Smooth muscle cell of the brain vasculature (primary cell): ENCODE results near the gene PIP.
"Not testable (repeated sequence)": the region's sequence is repeated elsewhere in the genome, so short reads cannot be mapped to it uniquely, and the experiment has no call there.

Experiments
- DNase-seq: peaks from one replicate; pipeline ENCODE4 v3.0.0-alpha.2; 2012; ENCODE audit warnings: low read depth, low spot score

The PIP gene

DNA sequence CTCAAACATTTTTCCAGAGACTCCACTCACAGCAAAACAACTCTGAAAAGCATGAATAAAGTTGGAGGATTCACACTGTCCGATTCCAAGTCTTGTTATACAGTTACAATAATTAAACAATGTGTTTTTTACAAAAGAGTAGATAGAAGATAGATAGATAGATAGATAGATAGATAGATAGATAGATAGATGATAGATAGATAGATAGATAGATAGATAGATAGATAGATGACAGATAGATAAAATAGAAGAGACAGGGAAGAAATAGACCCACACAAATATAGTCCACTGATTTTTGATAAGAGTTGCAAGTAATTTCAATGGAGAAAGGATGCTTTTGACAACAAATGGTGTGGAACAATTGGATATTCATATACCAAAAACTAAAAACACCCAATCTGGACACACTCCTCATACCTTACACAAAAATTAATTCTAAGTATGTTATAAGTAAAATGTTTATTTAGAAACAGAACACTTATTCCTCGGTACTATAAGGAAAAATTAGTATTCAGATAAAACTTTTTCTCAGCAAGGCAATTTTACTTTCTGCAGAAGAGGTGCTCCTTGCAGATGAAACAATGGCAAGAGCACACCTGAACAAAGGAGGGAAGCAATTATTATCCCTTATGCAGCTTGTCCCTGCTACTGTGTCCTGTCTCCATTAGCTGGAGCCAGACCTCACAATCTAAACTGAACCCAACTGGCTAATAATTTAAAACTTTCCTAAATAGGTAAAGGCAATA is 45.7 kb downstream of the PIP start:
- DNase-seq: no peak

DNA sequence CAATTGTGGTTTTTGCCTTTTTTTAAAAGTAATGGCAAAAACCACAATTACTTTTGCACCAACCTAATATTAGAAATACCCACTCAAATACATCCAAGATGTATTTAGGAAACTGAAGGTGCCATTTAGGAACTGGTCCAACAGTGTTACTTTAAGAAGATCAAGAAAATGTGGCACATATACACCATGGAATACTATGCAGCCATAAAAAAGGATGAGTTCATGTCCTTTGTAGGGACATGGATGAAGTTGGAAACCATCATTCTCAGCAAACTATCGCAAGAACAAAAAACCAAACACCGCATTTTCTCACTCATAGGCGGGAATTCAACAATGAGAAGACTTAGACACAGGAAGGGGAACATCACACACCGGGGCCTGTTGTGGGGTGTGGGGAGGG is 48.9 kb downstream of the PIP start:
- DNase-seq: not testable (repeated sequence)

DNA sequence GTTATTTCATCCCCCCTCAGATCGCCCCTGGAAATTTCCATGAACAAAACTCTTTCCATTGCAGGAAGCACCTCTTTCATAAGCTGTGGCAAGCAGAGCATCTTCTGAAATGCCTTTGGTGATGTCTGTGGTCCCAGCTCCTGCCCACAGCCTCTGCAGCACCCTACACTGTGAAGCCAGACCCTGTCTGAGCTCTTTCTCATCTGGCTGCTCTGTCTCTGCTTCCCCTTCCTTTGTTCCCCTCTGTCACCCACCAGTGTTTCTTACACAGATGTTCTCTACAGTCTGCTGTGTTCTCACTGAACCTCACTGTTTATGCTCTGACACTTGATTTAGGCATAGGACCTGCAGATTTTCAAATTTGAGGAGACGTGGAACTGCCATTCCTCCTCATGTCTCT is 49.5 kb downstream of the PIP start:
- DNase-seq: no peak

DNA sequence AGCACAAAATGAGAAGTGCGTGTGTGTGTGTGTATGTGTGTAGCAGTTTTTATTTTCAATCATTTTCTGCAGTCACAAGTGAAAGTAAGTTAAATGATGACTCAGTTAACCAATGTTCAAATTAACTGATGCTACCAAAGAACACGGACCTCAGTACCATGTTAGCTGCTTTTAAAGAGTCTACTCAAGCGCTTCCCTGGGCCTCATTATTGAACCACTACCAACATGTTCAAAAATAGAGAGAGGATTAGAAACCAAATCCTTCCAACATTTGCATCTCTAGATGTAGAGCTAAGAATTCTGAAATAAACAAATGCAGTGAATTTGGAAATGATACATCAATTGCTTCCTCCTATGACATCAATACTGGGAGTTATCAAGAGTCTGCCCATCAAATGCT is 51.1 kb downstream of the PIP start, which contains the start of gene TAS2R39:
Gene TAS2R39 (plus strand): TSS at position 396 of the 400 bp plus-strand sequence. CDS start 0 bp downstream, at position 396.
- DNase-seq: no peak

DNA sequence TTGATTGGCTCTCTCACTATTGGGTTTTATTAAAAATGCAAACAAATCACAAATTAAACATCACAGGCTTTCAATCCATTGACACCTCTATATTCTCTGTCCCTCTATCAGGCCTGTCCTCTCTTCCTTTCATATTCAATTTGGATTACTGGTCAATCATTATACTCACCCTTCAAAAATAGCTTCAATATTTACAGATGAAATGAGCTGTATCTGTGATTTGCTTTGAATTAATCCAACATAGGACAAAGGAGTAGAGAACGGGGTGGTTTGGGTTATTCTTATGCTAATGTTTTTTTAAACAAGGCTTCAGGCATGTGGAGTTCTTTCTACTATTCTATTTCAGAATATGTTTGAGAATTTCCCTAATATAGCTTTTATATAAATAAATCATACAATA is 53.7 kb downstream of the PIP start:
- no peak for DNase-seq

DNA sequence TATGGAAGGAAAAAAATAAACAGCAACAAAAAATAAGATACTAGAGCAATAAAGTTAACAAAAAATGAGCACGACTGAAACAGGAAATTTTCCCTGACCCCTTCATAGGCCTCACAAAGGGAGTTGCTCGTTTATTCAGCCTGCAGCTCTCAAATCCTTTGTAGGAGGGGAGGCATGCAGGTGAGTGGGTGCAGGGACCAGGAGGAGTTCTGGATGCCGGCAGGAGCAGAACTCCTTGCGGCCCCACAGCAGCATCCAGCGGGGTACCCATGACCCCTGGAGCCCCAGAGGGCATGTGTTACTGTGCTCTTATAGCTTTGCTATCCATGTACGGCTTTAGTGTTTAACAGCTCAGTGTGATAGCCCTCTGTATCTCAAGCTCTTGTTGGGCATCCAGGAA is 57.1 kb downstream of the PIP start:
- DNase-seq: no peak
